Measurements from ENCODE around the gene CACNA2D1.

- no peak for TF ChIP-seq CTCF (conservative IDR thresholded peaks at IDR 0.05 in 1 of 2, IDR thresholded peaks at IDR 0.05 in 1 of 2; ENCODE audit: low read depth in 1 of 2, low read length in 2 of 2)
- no peak for TF ChIP-seq EZH2 (IDR thresholded peaks at IDR 0.05; ENCODE audit: low read length, missing control alignments)
These were observed 254.9 kb downstream of the CACNA2D1 start for GRCh38 chr7:82188636-82189035.

Data from fibroblast of lung (primary cell).